Psoas muscle (tissue), 8 donors: ENCODE measurements around the gene ETFA. TPM values are rescaled to one million over a fixed set of nuclear protein-coding genes. Genes with fewer than 3 reads are reported as not detected.

Experiments used
- ATAC-seq, 4 donors: fragments of 200-7000 bp; cut with Tn5 transposase; one replicate each; pipeline ENCODE4 v1.9.1; 2020; ENCODE audit warnings: moderate library complexity in 3 of 4, mild to moderate bottlenecking in 2 of 4
- DNase-seq, 2 donors: peaks; one replicate each; pipeline ENCODE4 v3.0.0-alpha.2; 2020
- H3K27ac ChIP-seq: fragments of 200-600 bp; one replicate; pipeline ENCODE4 v1.8.0; 2022
- H3K27me3 ChIP-seq, 3 donors: fragments of 200-600 bp in 1 of 3; one replicate each; pipeline versions ENCODE4 v1.6.1 to v1.8.0; 2013 to 2022; ENCODE audit warnings: low read length in 2 of 3, mild to moderate bottlenecking in 2 of 3, moderate library complexity in 1 of 3; ENCODE audit not compliant: insufficient read depth in 3 of 3
- H3K36me3 ChIP-seq, 2 donors: fragments of 200-600 bp in 1 of 2; one replicate each; pipeline versions ENCODE4 v1.6.1 to v1.8.0; 2013 to 2022; ENCODE audit warnings: low read depth in 1 of 2, mild to moderate bottlenecking in 1 of 2, moderate library complexity in 1 of 2; ENCODE audit not compliant: insufficient read depth in 1 of 2
- H3K4me1 ChIP-seq: fragments of 200-600 bp; one replicate; pipeline ENCODE4 v1.8.0; 2022
- H3K4me3 ChIP-seq: fragments of 200-600 bp; one replicate; pipeline ENCODE4 v1.8.0; 2022; ENCODE audit warnings: mild to moderate bottlenecking
- H3K9me3 ChIP-seq: fragments of 200-600 bp; one replicate; pipeline ENCODE4 v1.8.0; 2022
- WGBS, 3 donors: extraction: QIAGEN DNeasy Blood & Tissue Kit; methylation state at CpG; one replicate each; pipeline versions ENCODE4 v1.1.6 to v1.1.7; 2013; 5-methylcytosine and 5-hydroxymethylcytosine counted together
- intact Hi-C, 2 donors: fragments of 100-400 bp; cut with DNase I; formaldehyde crosslinking; loops; one replicate each; pipeline versions ENCODE4 v1.11.0 to v1.14.2; 2022
- polyA plus RNA-seq, 3 donors: library from polyadenylated mRNA; stranded (reverse); fragments of 200-250 nt; gene quantifications; one replicate each; pipeline ENCODE4 v1.2.3, GENCODE V29; 2013
- total RNA-seq, 4 donors: library from RNA; stranded (reverse); fragmentation: NEBNext Ultra II Directional in 2 of 4; extraction: Animal tissue kit (Norgen Biotek cat#: 25700) in 2 of 4; gene quantifications; one replicate each; pipeline versions ENCODE4 v1.2.1 to v1.2.4, GENCODE V29; 2021 to 2023
- TF ChIP-seq, protein P1 (sequence below): fragments of 200-600 bp; IDR thresholded peaks from one replicate; pipeline ENCODE4 v1.8.0; 2022; ENCODE audit warnings: antibody characterized with exemption
- donor health status: healthy with polysubstance abuse.
- donor health status: DM: no; HTN: no; CAD: no; lungs with moderate emphysema.
- donor health status: Bipolar disorder and iron deficiency.
- donor health status: healthy.
- donor health status: DM: yes; HTN: yes; CAD: no.
- donor health status: DM: no; HTN: no; CAD: no.
- donor health status: DM: no; HTN: no; CAD: no.
- donor health status: DM: yes; HTN: yes; CAD: no.

The ETFA gene
- total and polyA plus RNA-seq, 7 donors = 257 to 368 (median 276) TPM

DNA sequence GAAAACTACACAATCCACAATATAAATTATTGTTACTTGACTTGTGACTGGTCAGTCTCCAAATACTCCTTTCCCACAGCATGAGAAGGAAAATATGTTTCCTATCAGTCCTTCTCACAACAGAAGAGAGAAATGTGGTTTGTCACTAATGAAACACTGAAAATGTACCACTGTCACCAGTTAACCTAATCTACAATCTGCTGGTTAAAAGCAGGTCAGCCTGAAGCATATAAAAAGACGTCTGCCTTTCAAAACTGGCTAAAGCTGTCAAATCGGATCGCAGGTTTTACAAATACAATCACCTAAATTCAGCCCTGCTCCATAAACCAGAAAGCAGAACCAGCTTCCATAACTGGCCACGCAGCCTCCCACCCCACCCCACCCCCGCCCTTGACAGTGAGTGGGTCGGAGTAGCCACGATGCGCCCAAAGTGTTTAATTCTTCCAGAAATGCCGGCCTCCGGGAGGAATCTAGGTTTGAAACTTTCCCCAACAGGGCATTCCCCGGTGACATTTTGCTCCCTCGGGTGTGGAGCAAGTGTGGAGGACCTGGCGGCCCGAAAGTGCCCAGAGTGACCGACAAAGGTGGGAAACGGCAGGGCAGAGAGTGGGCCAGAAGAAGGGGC is 682 bp downstream of the ETFA start:
- H3K4me1 ChIP-seq = peaks cover 12% of the 10 kb centered on the region
- no peaks in the 10 kb centered on the region for H3K9me3 ChIP-seq
- DNase-seq (no peak), ATAC-seq (peak; percentile 8 to 36 (median 20))
- H3K27me3 ChIP-seq = no peaks in the 10 kb centered on the region
- no peaks in the 10 kb centered on the region for H3K36me3 ChIP-seq
- TF ChIP-seq, protein P1, sequence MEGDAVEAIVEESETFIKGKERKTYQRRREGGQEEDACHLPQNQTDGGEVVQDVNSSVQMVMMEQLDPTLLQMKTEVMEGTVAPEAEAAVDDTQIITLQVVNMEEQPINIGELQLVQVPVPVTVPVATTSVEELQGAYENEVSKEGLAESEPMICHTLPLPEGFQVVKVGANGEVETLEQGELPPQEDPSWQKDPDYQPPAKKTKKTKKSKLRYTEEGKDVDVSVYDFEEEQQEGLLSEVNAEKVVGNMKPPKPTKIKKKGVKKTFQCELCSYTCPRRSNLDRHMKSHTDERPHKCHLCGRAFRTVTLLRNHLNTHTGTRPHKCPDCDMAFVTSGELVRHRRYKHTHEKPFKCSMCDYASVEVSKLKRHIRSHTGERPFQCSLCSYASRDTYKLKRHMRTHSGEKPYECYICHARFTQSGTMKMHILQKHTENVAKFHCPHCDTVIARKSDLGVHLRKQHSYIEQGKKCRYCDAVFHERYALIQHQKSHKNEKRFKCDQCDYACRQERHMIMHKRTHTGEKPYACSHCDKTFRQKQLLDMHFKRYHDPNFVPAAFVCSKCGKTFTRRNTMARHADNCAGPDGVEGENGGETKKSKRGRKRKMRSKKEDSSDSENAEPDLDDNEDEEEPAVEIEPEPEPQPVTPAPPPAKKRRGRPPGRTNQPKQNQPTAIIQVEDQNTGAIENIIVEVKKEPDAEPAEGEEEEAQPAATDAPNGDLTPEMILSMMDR = no peak
- WGBS, 3 donors = 0 to 1% (median 1%) methylated on average over 16 of the region's 16 CpGs
- H3K4me3 ChIP-seq = peak overlapping the region; percentile 88
- peak overlapping the region; percentile 92 for H3K27ac ChIP-seq
- intact Hi-C loops = loop anchor here in 1 of 2 donors (5.0 kb wide), 1 partner anchor 113 kb away; no protein-coding TSS in a partner anchor

DNA sequence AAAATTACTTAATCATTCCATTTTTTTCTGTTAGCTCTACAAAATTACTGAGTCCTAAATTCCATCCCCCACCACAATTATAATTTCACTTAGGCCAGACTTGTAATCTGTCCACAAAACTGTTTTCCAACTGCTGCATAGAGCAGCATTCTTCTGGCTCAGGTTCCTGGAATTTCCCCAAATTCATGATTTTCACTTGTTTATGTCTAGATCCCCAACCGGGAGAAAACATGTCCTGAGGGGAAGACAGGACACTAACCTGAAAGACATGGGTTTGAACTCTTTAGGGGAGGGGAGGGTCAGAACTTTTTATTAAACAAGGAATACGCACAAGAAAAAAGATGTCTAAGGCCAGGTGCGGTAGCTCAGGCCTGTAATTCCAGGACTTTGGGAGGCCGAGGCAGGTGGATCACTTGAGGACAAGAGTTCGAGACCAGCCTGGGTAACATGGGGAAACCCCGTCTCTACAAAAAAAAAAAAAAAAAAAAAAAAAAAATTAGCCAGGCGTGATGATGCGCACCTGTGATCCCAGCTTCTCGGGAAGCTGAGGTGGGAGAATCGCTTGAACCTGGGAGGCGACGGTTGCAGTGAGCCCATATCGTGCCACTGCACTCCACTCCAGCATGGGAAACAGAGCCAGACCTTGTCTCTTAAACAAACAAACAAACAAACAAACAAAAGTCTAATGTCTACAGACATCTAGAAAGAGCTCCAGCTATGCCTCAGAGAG is 1.5 kb downstream of the ETFA start:
- 75 to 78% (median 77%) methylated on average over 13 of the region's 13 CpGs for WGBS, 3 donors
- H3K4me3 ChIP-seq = peak overlapping the region; percentile 88
- H3K9me3 ChIP-seq = no peaks in the 10 kb centered on the region
- H3K36me3 ChIP-seq = no peaks in the 10 kb centered on the region
- intact Hi-C loops = loop anchor here (5.0 to 10.0 kb wide), 2 partner anchors 75 to 112 kb away; no protein-coding TSS in a partner anchor
- ATAC-seq (no peak), DNase-seq (no peak)
- TF ChIP-seq, protein P1 = no peak
- peaks cover 12% of the 10 kb centered on the region for H3K4me1 ChIP-seq
- H3K27me3 ChIP-seq = no peaks in the 10 kb centered on the region
- H3K27ac ChIP-seq = peak overlapping the region; percentile 92

DNA sequence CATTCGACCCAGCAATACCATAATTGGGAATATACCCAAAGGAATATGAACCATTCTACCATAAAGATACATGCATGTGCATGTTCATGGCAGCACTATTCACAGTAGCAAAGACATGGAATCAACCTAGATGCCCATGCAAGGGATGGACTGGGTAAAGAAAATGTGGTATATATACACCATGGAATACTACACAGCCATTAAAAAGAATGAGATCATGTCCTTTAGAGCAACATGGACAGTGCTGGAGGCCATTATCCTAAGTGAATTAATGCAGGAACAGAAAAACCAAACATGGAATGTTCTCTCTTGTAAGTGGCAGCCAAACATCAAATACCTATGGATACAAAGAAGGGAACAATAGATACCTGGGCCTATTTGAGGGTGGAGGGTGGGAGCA is 7.4 kb downstream of the ETFA start:
- ATAC-seq (no peak), DNase-seq (no peak)
- intact Hi-C loops = loop anchor here in 1 of 2 donors (10.0 kb wide), 1 partner anchor 69 kb away; no protein-coding TSS in a partner anchor
- Histone ChIP-seq H3K27ac (no peak overlapping the region), H3K4me3 (no peak overlapping the region), H3K9me3 (no peaks in the 10 kb centered on the region), H3K4me1 (peaks cover 16% of the 10 kb centered on the region), H3K27me3 (no peaks in the 10 kb centered on the region), H3K36me3 (no peaks in the 10 kb centered on the region)
- 81 to 86% (median 86%) methylated on average over 1 of the region's 1 CpG for WGBS, 3 donors
- TF ChIP-seq, protein P1 = no peak

DNA sequence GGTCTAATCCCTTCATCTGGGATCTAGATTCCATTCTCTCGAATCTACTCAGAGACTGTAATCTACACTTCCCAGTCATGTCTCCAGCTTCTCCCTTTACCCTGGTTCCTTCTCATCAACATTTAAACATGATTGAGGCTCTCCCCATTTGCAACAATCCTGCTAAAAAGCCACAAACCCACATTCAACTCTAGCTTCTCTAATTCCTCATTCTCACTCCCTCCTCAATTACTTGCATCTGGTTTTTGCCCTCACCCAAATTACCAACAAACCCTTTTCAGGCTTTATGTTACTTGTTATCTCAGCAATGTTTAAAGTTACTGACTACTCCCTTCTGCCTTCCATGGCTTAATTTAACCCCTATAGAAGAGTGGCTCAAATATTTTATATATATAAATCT is 11.5 kb downstream of the ETFA start:
- intact Hi-C loops = loop anchor here in 1 of 2 donors (10.0 kb wide), 1 partner anchor 65 kb away; no protein-coding TSS in a partner anchor
- 46 to 72% (median 47%) methylated on average over 1 of the region's 1 CpG for WGBS, 3 donors
- no peak overlapping the region for H3K27ac ChIP-seq
- ATAC-seq (no peak), DNase-seq (no peak)
- H3K36me3 ChIP-seq = no peaks in the 10 kb centered on the region
- no peaks in the 10 kb centered on the region for H3K9me3 ChIP-seq
- no peak overlapping the region for H3K4me3 ChIP-seq
- TF ChIP-seq, protein P1 = no peak
- H3K27me3 ChIP-seq = no peaks in the 10 kb centered on the region
- peaks cover 10% of the 10 kb centered on the region for H3K4me1 ChIP-seq
